GM19043 (cell line): ENCODE measurements around the gene ACAP2.

Experiments
- ATAC-seq: cut with Tn5 transposase; IDR thresholded peaks from one replicate; pipeline ENCODE4 v1.9.1; 2021; ENCODE audit warnings: low read depth; ENCODE audit not compliant: unreplicated experiment

Gene ACAP2

DNA sequence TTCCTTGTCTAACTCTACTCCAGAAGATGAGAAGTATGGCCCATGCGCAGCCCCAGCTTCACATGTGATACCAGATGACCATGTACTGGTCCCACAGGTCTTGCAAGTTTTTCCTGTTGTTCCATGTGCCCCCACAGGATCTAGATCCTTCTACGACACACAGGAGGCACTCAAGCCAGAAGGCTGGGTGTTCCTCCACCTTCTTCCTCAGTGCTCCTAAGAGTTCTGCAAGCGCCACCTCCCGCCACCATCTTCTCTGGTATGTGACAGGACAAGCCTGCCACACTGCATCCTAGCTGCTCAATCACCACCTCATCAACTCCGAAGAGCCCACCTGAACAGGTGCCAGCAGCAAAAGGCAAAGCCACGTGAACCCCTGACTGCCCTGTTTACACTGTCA lies 214.9 kb downstream of the ACAP2 start:
- ATAC-seq, result no peak

DNA sequence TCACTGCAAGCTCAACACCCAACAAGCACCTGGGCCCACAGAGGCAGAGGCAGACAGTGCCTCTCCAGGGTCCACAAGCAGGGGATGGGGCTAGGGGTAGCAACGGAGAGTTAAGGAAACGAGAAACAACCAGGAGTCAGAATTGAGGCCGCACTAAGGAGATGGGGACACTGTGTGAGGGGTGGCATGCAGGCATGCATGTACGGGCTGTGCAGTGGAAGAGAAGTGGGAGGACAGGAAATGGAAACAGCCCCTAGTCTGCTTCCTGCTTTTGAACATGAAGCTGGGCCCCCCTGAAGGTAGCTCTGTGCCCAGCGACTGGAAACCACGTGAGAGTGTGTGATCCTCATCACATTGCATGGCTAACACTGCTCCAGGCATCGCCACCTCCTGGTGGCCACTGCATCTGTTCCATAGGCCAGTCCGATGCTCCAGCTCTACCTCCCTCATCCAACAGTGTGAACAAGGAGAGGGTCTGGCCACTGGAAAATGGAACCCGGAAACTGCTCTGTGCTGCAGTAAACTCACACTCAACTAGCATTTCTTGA lies 215.8 kb downstream of the ACAP2 start:
- ATAC-seq, result no peak

DNA sequence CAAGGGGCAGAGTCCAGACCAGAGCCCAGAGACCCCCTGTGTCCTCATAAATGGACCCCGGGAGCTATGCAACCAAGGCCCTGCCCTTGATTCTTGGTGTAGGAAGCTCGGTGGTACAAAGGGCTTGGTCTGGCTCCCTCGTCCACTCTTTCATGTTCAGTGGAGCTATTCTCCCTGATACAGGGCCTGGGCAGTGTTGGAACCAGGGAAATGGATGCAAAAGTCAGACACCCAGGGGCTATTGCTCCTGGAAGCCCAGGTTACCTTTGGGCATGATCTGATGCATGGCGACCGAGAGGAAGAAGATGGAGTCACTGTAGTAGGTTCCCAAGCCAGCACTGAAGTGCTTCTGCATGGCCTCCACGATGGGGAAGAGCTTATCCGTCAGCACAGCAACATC lies 216.4 kb downstream of the ACAP2 start:
- ATAC-seq, result no peak

DNA sequence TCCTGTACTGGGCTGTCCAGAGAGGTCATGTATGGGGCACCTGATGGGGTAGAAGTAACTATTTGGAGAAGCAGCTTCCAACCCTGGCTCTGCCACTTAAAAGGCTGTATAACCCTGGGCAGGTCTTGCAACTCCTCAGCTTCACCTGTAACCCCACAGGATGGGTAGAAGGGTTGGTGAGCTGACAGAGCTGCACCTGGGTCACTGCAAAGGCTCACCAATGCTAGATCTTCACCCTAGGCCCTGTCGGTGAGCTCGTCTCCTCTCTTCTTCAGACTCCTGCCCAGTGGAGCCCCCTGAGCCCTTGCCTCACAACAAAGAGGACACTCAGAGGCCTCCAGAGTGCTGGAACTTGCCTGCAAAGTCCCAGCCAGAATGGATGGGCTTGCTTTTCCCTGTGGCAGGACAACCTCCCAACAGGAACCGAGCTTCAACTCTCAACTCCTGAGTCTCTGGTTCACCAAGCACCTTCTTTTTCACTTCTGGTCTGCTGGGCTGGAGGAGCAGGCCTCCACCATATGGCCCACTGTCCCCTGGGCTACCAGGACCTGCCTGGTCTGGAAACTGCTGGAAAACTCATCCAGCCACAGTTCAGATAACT lies 217.7 kb downstream of the ACAP2 start:
- ATAC-seq, result no peak
